ENCODE data around the gene GSTT4. TPM values are rescaled to one million over a fixed set of nuclear protein-coding genes. Genes with fewer than 3 reads are reported as not detected.
"Not testable (repeated sequence)": the region's sequence is repeated elsewhere in the genome, so short reads cannot be mapped to it uniquely, and the experiment has no call there.

The GSTT4 gene
- polyA plus RNA-seq, 1 donor from 2014 or later = not detected

DNA sequence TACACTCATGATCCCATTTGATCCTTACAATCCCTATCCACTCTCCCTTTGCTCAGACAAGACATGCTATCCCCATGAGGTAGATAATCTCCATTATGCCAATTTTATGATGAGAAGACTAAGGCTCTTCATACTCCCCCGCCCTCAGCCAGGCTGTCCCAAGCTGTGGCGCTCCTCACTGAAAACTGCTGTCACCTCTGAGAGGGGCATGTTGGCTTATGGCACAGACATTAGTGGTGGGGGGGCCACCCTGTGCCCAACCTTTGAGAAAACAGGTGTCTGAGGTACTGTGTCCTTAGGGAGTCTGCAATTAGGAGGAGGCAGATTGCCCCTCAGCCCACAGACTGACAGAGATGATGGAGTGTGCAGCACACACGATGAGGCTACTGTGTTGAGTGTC is 36.2 kb downstream of the GSTT4 start:
- no peaks in the 10 kb centered on the region for H3K36me3 ChIP-seq (ENCODE audit: insufficient read depth, low read length)
- H3K27ac ChIP-seq (ENCODE audit: low read length) = no peak overlapping the region
- H3K27me3 ChIP-seq (ENCODE audit: insufficient read depth, low read depth, low read length) = no peaks in the 10 kb centered on the region
- H3K4me2 ChIP-seq (ENCODE audit: low read length) = no peak overlapping the region
- H4K20me1 ChIP-seq (ENCODE audit: insufficient read depth) = no peaks in the 10 kb centered on the region
- H3K79me2 ChIP-seq (replicated peaks; ENCODE audit: insufficient read depth, low read length) = no peaks in the 10 kb centered on the region
- H3F3A ChIP-seq (ENCODE audit: insufficient read depth, low read length, poor library complexity, severe bottlenecking) = no peaks in the 10 kb centered on the region
- no peak overlapping the region for H3K4me3 ChIP-seq (ENCODE audit: low read length)
- no peaks in the 10 kb centered on the region for H3K9me2 ChIP-seq (ENCODE audit: insufficient read depth, low read length)
- H3K9me3 ChIP-seq (ENCODE audit: low read length) = no peaks in the 10 kb centered on the region
- TF ChIP-seq RAD21 (conservative IDR thresholded peaks at IDR 0.05) (no peak), POLR2AphosphoS5 (IDR thresholded peaks at IDR 0.05) (no peak), MXI1 (conservative IDR thresholded peaks at IDR 0.05; ENCODE audit: poor library complexity, severe bottlenecking) (no peak), EP300 (conservative IDR thresholded peaks at IDR 0.05; ENCODE audit: poor library complexity, severe bottlenecking) (no peak), TAF1 (IDR thresholded peaks at IDR 0.05; ENCODE audit: low read depth) (no peak), SMC3 (conservative IDR thresholded peaks at IDR 0.05; ENCODE audit: poor library complexity) (no peak), EZH2 (IDR thresholded peaks at IDR 0.05; ENCODE audit: borderline replicate concordance, insufficient read depth, low read length, poor library complexity, severe bottlenecking) (no peak)
- TF ChIP-seq, protein P1, sequence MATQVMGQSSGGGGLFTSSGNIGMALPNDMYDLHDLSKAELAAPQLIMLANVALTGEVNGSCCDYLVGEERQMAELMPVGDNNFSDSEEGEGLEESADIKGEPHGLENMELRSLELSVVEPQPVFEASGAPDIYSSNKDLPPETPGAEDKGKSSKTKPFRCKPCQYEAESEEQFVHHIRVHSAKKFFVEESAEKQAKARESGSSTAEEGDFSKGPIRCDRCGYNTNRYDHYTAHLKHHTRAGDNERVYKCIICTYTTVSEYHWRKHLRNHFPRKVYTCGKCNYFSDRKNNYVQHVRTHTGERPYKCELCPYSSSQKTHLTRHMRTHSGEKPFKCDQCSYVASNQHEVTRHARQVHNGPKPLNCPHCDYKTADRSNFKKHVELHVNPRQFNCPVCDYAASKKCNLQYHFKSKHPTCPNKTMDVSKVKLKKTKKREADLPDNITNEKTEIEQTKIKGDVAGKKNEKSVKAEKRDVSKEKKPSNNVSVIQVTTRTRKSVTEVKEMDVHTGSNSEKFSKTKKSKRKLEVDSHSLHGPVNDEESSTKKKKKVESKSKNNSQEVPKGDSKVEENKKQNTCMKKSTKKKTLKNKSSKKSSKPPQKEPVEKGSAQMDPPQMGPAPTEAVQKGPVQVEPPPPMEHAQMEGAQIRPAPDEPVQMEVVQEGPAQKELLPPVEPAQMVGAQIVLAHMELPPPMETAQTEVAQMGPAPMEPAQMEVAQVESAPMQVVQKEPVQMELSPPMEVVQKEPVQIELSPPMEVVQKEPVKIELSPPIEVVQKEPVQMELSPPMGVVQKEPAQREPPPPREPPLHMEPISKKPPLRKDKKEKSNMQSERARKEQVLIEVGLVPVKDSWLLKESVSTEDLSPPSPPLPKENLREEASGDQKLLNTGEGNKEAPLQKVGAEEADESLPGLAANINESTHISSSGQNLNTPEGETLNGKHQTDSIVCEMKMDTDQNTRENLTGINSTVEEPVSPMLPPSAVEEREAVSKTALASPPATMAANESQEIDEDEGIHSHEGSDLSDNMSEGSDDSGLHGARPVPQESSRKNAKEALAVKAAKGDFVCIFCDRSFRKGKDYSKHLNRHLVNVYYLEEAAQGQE (IDR thresholded peaks at IDR 0.05; ENCODE audit: borderline replicate concordance) = no peak
- TF ChIP-seq, protein P2, sequence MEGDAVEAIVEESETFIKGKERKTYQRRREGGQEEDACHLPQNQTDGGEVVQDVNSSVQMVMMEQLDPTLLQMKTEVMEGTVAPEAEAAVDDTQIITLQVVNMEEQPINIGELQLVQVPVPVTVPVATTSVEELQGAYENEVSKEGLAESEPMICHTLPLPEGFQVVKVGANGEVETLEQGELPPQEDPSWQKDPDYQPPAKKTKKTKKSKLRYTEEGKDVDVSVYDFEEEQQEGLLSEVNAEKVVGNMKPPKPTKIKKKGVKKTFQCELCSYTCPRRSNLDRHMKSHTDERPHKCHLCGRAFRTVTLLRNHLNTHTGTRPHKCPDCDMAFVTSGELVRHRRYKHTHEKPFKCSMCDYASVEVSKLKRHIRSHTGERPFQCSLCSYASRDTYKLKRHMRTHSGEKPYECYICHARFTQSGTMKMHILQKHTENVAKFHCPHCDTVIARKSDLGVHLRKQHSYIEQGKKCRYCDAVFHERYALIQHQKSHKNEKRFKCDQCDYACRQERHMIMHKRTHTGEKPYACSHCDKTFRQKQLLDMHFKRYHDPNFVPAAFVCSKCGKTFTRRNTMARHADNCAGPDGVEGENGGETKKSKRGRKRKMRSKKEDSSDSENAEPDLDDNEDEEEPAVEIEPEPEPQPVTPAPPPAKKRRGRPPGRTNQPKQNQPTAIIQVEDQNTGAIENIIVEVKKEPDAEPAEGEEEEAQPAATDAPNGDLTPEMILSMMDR (IDR thresholded peaks at IDR 0.05; ENCODE audit: poor library complexity, severe bottlenecking) = no peak
- no peak overlapping the region for H3K9ac ChIP-seq (ENCODE audit: low read length)
- H2AFZ ChIP-seq (ENCODE audit: low read depth, low read length) = no peak overlapping the region

DNA sequence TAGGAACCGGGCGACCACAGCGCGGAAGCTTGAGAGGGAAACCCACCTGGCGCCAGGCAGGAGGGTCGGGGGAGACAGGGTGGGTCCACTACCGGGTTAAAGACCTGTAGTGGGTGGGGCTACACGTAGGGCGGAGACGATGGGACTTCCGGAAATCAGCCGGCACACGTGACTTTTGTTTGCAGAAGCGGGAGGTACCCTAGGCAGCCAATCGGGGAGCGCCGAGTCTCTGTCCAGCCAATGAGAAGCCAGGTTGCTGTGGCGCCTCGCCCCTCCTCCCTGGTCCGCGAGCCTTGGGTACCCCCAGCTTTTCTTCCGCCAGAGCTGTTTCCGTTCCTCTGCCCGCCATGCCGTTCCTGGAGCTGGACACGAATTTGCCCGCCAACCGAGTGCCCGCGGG is 38.7 kb downstream of the GSTT4 start, which contains the start of gene DDTL:
TSS of gene DDTL (plus strand) at position 321 of the 400 bp plus-strand sequence. CDS start at position 348, 27 bp downstream.
- not testable (repeated sequence) for H3K9ac ChIP-seq (ENCODE audit: low read length); H4K20me1 ChIP-seq (ENCODE audit: insufficient read depth); H3K9me3 ChIP-seq (ENCODE audit: low read length); H3K4me3 ChIP-seq (ENCODE audit: low read length); H3K9me2 ChIP-seq (ENCODE audit: insufficient read depth, low read length); H3K27ac ChIP-seq (ENCODE audit: low read length); H3K4me2 ChIP-seq (ENCODE audit: low read length); H3K36me3 ChIP-seq (ENCODE audit: insufficient read depth, low read length); H3K27me3 ChIP-seq (ENCODE audit: insufficient read depth, low read depth, low read length); H3K79me2 ChIP-seq (replicated peaks; ENCODE audit: insufficient read depth, low read length); H3F3A ChIP-seq (ENCODE audit: insufficient read depth, low read length, poor library complexity, severe bottlenecking); H2AFZ ChIP-seq (ENCODE audit: low read depth, low read length)

DNA sequence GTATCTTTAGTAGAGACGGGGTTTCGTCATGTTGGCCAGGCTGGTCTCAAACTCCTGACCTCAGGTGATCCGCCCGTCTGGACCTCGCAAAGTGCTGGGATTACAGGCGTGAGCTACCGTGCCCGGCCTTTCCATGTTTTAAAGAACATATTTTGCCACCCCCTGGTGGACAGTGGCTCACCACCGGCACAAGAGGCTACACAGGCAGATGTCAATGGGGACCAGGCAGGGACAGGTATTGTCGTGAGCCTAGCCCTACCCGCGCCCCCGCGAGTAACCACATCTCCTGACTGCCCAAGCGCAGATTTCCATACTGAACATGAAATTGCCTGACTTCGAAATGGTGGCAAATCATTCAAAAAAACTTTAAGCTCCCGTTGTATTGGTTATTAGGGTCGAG is 39.2 kb downstream of the GSTT4 start:
- not testable (repeated sequence) for H3K4me3 ChIP-seq (ENCODE audit: low read length); H3K9me2 ChIP-seq (ENCODE audit: insufficient read depth, low read length); H3F3A ChIP-seq (ENCODE audit: insufficient read depth, low read length, poor library complexity, severe bottlenecking); H3K27me3 ChIP-seq (ENCODE audit: insufficient read depth, low read depth, low read length); H3K9me3 ChIP-seq (ENCODE audit: low read length); H3K79me2 ChIP-seq (replicated peaks; ENCODE audit: insufficient read depth, low read length); H3K36me3 ChIP-seq (ENCODE audit: insufficient read depth, low read length); H3K9ac ChIP-seq (ENCODE audit: low read length); H3K27ac ChIP-seq (ENCODE audit: low read length); H2AFZ ChIP-seq (ENCODE audit: low read depth, low read length); H4K20me1 ChIP-seq (ENCODE audit: insufficient read depth); H3K4me2 ChIP-seq (ENCODE audit: low read length)

DNA sequence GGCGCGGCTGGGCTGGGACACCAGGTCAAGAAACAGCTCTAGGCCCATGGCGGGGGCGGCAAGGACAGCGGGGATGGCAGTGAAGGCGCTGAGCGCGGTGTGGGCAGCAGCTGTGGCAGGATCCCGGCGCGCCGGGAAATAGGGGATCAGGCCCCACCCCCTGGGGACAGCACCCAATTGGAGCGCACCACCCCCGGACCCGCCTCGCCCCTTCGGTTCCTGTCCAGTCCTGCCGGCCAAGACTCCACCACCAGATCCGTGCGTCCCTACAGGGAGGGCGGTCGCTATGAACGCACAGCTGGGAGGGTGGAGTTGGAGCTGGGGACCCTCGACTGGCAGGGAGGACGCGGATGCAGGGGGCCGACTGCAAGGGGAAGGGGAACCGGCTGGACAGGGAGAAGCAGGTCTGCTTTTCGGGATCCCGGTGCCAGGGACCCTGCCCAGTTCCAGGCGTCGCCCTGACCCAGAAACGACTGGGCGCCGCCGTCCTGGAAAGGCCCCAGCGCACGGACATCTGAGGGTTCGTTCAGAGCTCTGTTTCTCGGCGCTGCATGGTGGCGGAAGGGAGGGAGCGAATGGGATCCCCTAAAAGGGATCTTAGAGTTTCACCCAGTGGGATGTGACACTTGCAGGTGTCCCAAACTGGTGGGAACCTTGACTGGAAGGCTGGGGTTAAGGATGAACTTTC is 44.0 kb downstream of the GSTT4 start, which contains the start of gene GSTT2B:
TSS of gene GSTT2B (minus strand) at position 112 of the 688 bp plus-strand sequence. CDS start at position 48, 64 bp downstream.
- not testable (repeated sequence) for H3K9me3 ChIP-seq (ENCODE audit: low read length); H3K4me3 ChIP-seq (ENCODE audit: low read length)

More for the DNA sequence above, 44.0 kb downstream of the GSTT4 start, which contains the start of gene GSTT2B:
- not testable (repeated sequence) for H3K4me2 ChIP-seq (ENCODE audit: low read length); H3K9me2 ChIP-seq (ENCODE audit: insufficient read depth, low read length); H3K36me3 ChIP-seq (ENCODE audit: insufficient read depth, low read length); H3K79me2 ChIP-seq (replicated peaks; ENCODE audit: insufficient read depth, low read length); H2AFZ ChIP-seq (ENCODE audit: low read depth, low read length); H4K20me1 ChIP-seq (ENCODE audit: insufficient read depth); H3K27me3 ChIP-seq (ENCODE audit: insufficient read depth, low read depth, low read length); H3K9ac ChIP-seq (ENCODE audit: low read length); H3K27ac ChIP-seq (ENCODE audit: low read length); H3F3A ChIP-seq (ENCODE audit: insufficient read depth, low read length, poor library complexity, severe bottlenecking)
